NCI-H1417 treated with DMSO at 0.1 percent for 48 hours (cell line): Measurements from ENCODE around the gene ARID4A.
A peak's percentile ranks its signal among the peaks of the same experiment; 100 is the strongest.
"Not testable (repeated sequence)": the region's sequence is repeated elsewhere in the genome, so short reads cannot be mapped to it uniquely, and the experiment has no call there.

ENCODE experiments used
- DNase-seq: peaks from one replicate; lab custom pipeline; 2025; lab: John Stamatoyannopoulos, UW

The ARID4A gene

DNA sequence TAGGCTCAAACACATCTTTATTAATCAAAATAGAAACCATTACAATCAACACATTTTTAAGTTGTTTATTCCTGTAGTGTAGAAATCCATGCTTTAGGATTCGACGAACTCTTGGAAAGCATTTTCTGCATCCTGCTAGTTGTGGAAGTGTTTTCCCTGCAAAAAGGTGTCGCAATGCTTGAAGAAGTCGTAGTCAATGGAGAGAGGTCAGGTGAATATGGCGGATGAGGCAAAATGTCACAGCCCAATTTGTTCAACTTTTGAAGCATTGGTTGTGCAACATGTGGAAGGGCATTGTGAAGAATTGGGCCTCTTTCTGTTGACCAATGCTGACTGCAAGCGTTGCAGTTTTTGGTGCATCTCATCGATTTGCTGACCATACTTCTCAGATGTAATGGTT lies 4.2 kb upstream of the ARID4A start:
- DNase-seq = no peak

DNA sequence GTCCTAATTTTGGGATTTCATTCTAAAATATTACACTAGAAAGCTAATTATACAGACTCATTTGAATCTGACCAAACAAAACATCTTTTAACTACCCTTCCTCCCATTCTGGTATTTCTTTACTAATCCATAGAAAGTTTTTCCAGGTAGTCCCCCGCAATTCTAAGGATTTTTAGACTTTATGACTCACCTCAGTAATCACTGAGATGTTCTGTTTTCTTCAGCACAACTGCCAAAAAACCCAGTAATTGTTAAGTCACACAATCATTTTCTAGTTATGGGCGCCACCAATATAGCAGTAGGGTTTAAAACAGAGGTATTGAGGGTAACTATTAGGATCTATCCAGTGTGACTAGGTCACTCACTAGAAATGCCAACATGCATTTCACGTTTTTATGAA lies 1.6 kb upstream of the ARID4A start:
- DNase-seq = no peak

DNA sequence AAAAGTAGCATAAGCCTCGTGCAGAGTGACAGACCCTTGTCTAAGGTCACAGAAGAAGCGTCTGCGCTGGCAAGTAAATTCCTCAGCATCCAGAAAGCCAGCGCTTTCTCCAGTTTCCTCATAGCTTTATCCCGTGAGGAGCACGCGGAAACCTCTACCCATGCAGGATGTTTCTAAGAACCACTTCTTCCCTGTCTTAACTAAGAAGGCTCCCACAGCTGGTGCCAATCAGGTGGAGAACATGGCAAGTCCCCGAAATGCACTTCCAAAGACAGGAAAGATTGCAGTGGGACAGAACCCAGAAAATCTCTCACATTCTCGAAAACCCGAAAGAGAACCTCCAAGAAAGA lies 968 bp upstream of the ARID4A start:
- DNase-seq = no peak

DNA sequence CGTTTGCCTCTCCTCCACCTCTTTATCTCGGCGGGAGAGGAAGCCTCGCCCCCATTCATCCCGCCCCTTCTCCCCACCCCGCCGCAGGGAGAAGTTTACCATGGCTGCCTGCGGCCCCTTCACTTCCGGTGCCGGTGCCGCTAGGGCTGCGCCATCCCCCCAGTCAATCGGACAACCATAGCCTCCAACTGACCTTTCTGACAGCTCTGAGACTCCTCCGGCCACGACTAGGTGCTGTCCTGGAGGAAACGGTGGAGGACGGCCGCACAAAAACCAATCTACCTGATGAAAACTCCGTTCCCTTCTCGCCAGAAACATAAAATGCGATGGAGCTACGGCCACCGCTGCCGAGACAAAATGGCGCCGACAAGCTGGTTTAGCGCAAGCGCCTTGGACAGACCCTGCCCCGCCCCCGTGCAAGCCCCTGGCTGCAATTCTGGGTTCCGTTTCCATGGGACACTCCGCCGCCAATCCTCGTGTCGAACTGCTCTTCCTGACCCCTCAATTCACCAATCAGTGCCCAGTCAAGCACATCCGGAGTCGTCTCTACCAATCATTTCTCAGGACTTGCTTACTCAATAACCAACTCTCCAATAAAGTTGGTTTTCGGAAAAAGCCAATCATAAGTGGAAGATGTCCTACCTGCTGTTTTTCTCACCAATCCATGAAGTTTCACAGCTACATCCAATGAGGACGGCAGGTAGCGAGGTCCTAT lies 436 bp upstream of the ARID4A start:
- peak; percentile 100 for DNase-seq

DNA sequence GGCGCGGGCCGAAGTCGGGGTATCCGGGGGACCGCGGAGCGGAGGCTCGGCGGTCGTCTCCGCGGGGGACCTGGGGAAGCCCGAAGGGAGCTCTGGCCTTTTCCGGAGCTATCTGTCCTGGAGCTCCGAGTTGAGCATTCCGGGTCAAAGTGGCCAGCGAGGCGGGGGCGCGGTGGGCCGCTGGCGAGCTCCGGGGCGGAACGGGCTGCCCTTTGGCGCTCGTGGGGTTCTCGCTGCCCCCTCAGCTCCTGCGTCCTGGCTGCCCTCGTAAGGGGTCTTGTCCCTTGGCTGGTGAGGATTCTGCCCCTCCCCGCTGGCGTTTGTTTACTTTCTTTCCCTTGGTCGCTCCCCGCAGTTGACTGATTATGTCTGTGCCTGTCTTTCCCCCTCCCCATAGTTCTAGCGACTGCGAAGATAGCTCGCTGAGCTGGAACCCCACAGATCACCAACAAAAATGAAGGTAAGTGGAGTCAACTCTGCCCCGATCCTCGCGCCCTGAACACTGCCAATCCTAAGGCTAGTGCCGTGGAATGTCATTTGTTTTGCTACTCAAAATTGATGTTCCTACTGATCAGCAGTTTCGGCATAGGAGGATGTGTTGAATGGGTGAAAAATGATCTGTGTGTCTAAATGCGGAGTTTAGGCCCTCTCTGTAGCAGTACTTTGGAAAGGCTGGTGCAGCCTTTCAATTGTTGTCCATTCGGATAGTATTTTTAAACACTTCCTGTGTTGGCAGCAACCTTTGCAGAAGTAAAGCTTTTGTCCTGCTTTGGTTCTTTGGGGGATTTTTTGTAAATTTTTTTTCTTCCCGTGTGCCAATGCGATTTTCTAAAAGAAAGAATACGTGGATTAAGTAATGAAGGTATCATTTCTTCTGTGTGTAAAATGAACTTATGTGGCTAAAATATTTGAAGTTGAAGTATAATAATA lies 1.3 kb downstream of the ARID4A start:
- no peak for DNase-seq

DNA sequence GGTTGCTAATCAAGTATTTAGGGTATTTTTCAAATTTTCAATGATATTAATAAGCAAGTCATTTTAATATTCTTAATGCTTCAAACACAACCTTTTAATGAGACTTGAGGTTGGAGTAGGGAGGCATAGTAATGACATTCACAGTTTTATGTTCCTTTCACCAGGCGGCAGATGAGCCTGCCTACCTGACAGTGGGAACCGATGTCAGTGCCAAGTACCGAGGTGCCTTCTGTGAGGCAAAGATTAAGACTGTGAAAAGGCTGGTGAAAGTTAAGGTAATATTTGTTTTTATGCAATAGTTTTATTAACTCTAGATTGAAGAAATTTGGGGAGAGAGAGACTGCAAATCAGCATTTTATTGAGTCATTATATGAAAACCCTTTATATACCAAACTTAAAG lies 3.1 kb downstream of the ARID4A start:
- DNase-seq = no peak

DNA sequence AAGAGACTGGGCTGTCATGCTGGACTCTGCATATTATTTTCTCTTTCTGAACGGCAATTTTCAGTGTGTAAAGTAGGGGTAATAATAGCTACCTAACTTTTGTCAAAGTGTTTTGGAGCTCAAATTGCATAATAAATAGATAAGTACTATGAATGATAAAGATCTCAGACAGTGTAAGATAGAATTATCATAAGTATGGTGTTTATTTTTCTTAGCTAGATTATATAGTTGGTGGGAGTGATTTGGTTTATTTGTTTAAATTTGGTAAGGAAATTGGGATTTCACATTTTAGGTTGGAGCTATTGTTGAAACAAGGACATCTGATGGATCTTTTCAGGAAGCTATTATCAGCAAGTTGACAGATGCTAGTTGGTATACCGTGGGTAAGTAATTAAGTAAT lies 7.4 kb downstream of the ARID4A start:
- DNase-seq = no peak

DNA sequence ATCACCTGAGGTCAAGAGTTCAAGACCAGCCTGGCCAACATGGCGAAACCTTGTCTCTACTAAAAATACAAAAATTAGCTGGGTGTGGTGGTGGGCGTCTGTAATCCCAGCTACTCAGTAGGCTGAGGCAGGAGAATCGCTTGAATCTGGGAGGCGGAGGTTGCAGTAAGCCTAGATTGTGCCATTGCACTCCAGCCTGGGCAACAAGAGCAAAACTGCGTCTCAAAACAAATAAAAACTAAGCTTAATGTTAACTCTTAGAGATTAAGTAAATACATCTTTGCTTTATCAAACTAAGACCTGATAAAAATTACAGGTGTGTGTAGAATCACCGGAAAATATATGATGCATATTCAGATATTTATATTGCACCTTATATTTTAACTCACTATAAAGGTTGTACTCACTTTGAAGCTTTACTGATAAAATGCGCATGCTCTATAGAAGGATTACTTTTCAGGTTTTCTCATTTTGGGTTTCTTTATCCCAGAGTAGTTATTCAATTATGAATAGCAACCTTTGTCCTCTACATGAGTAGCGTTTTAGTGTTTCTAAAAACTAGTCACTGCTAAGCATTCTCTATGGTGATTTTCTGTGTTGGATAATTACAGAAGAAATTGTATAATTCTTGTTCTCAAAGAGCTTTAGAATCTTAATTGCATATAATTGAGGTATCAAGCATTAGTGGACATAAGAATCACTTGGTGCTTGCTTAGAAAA lies 9.4 kb downstream of the ARID4A start:
- no peak for DNase-seq

DNA sequence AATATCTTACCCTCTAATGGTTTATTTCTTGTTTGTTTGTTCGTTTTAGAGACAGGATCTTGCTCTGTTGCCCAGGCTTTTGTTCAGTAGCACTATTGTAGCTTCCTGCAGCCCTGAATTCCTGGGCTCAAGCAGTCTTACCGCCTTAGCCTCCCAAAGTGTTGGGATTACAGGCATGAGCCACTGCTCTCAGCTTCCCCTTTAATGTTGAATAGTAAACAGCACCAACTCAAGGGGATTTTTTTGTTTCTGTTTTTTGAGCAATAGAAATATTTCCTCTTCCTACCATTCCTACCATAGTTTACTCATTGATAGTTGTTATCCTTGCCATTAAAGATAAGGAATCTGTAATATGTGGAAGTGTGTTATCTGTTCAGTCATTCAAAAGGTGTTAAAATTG lies 10.7 kb downstream of the ARID4A start:
- no peak for DNase-seq

DNA sequence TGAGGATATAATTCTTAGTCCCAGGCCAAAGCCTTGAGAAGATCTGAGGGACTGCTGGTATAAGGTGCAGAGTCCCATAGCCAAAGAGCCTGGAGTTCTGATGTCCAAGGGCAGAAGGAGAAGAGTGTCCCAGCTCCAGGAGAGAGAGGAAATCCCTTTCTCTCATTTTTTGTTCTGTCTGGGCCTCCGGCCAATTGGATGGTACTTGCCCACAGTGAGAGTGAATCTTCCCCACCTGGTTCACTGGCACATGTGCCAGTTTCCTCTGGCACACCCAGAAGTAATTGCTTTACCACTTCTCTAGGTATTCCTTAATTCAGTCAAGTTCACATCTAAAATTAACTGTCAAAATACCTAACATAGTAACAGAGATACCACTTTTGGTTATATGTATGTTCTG lies 15.3 kb downstream of the ARID4A start:
- DNase-seq = no peak

DNA sequence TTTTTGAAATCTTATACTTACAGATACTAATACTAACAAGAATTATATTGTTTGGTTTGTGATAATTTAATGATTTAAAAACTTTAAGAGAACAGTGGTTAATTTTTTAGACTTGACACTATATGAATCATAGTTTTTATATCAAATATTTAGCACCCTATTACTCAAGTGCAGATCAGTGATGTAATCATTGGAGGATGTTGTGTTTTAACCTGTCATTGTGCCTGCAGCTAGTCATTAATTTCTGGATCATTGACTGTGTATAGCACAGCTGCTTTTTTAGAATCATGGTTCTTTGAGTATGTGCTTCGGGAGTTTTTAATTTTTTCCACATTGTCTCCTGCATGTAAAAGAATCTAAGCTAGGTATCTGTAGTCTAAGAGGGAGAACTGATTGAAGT lies 17.3 kb downstream of the ARID4A start:
- no peak for DNase-seq

DNA sequence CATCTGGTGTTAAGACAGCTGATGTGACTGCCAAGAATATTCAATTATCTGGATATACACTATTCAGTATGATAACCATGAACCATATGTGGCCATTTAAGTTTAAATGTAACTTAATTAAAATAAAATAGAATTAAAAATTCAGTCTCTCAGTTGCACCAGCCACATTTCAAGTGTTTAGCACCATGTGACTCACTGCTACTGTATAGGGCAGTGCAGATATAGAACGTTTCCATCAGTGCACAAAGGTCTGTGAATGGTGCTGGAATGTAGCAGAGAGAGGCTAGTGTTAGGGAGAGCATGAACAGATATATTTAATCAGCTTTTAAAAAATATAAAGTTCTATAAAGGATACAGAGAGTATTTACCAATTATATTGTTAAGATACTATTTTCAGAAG lies 28.7 kb downstream of the ARID4A start:
- no peak for DNase-seq

DNA sequence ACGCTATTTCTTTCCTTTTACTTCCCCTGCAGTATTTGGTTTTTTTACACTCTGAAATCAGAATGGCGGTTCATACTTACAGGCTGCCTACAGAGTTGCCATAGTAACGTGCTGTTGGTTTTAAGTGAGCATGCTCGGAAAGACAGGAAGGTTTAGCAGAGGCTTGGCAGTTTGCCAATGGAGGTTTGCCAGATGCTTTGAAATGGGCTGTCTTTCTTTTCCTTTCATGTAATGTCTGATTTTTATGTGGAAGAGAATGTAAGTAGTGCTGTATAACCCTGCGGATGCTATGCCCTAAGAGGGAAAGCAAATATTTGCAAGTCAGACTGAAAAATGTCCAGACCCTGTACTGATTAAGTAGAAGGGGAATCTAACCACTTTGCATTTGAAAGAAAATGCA lies 32.8 kb downstream of the ARID4A start:
- peak; percentile 99 for DNase-seq

DNA sequence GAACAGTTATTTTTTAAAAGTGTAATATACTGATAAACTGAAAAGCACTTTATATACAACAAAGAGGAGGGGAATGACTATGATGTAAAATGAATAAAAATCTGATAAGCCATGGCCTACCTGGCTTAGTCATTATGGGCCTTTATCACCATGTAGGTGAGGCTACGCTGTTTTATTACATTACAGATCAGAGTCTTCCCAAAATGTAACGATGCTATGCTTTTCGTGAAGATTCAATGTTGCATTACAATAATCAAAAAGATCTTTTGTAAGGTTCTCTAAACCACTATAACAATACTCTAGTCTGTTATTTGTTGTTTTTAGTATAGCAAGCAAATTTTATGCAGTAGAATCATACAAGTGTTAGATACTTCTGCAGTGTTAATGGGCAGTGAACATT lies 34.2 kb downstream of the ARID4A start:
- DNase-seq = no peak

DNA sequence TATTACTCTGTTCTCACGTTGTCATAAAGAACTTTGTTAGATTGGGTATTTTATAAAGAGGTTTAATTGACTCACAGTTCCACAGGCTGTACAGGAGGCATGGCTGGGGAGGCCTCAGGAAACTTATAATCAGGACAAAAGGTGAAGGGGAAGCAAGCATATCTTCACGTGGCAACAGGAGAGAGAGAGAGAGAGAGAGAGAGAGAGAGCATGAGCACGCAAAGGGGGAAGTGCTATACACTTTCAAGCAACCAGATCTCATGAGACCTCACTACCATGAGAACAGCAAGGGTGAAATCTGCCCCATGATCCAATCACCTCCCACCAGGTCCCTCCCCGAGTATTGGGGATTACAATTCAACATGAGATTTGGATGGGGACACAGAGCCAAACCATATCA lies 41.3 kb downstream of the ARID4A start:
- not testable (repeated sequence) for DNase-seq

DNA sequence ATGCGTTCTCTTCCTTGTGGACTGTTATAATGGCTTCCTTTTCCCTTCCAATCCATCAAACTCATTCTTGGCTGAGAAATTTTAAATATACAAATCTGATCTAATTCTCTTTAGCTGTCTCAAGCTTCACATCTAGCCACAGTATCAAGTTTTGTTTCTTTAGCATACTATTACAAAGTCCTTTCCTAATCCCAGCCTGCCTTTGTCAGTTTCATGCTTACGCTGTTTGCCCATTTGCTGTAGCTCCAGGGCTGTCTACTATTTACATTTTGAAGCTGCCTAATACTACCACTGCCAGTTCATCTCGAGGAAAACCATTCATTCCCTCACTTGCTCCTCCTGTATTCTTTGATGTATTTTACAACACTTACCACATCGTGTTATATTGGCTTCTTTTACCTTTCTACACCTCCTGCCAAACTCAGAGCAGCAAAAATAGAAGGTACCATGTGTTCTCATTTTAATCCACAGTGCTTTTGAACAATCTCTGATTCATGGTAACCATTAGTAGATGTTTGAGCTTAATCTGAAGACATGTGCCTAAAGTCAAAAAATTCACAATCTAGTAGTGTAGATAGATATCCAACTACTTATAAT lies 42.9 kb downstream of the ARID4A start:
- no peak for DNase-seq

DNA sequence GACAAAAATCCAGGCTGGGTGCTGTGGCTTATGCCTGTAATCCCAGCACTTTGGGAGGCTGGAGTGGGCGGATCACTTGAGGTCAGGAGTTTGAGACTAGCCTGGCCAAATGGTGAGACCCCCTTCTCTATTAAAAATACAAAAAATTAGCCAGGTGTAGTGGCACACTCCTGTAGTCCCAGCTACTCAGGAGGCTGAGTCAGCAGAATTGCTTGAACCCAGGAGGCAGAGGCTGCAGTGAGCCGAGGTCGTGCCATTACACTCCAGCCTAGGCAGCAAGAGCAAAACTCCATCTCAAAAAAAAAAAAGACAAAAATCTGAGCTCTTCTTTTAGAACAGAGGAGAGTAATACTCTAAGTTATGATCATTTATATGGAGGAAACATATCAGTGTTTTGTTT lies 45.2 kb downstream of the ARID4A start:
- not testable (repeated sequence) for DNase-seq

DNA sequence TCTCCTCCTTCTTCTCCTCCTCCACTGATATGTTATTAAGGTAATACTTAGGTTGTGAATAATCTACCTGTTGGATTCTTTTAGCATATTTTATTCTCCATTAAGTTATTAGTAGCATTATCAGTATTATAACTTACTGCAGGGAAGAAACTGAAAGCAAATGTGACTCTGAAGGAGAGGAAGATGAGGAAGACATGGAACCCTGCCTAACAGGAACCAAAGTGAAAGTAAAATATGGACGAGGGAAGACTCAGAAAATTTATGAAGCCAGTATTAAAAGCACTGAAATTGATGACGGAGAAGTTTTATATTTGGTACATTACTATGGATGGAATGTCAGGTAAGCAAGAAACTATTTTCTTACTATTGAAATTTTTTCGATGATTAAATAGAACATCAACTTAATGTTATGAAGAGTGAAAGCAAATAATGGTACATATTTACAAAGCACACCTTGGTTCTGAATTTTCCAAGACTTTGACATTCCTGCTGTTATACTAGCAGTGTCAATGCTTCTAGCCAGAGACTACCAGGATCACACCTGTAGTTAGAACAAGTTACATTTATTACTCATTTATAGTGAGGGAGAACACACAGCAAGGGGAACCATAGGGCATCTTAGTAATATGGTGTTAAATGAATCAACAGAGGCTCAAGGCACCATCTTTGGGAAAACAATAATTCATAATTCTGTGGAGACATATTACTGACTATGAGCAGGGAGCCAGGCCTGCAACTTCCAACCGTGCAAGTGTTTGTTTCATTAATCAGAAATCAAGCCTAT lies 55.4 kb downstream of the ARID4A start:
- no peak for DNase-seq

DNA sequence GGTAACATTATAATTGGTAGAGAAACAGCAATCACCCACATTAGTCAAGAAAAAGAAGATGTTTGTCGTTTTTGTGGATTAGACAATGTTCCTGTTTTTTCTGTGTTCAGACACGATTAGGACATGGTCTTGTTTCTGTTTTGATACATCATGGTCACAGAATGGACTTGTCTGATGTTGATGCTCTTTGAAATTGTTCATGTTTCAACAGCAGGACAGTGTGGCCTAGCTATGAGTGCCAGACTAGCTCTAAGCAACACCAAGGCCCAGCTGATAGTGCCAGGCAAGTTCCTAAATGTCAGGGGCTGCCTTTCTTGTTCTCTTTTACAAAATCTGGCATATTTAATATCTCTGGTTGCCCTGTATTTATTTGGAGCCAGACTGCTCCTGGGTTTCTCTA lies 56.5 kb downstream of the ARID4A start:
- no peak for DNase-seq

DNA sequence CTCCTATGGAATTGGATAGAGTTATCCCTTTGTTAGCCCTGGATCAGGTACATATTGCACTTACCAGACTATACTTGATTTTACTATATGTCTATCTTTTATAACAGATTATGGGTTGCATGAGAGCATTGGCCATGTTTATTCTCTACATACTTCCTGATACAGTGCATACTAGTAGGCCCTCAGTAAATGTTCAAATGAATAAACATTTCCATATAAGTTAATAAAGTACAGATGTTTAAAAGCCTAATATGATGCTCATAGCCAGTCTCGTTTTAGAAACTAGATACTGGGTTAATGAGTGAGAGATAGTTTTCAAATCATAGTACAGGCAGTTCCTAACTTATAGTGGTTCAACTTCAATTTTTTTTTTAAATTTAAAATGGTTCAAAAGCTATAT lies 57.9 kb downstream of the ARID4A start:
- no peak for DNase-seq

DNA sequence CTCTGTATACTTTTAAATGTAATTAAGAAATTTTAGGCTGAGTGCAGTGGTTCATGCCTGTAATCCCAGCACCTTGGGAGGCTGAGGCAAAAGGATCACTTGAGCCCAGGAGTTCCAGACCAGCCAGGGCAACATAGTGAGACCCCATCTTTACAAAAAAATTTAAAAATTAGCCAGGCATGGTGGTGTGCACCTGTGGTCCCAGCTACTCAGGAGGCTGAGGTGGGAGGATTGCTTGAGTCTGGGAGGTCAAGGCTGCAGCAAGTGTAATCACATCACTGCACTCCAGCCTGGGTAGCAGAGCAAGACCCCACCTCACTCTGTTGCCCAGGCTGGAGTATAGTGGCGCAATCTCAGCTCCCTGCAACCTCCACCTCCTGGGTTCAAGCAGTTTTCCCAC lies 63.9 kb downstream of the ARID4A start:
- not testable (repeated sequence) for DNase-seq
